ENCODE measurements around the gene SUMF1.
A peak's percentile ranks its signal among the peaks of the same experiment; 100 is the strongest.

DNA sequence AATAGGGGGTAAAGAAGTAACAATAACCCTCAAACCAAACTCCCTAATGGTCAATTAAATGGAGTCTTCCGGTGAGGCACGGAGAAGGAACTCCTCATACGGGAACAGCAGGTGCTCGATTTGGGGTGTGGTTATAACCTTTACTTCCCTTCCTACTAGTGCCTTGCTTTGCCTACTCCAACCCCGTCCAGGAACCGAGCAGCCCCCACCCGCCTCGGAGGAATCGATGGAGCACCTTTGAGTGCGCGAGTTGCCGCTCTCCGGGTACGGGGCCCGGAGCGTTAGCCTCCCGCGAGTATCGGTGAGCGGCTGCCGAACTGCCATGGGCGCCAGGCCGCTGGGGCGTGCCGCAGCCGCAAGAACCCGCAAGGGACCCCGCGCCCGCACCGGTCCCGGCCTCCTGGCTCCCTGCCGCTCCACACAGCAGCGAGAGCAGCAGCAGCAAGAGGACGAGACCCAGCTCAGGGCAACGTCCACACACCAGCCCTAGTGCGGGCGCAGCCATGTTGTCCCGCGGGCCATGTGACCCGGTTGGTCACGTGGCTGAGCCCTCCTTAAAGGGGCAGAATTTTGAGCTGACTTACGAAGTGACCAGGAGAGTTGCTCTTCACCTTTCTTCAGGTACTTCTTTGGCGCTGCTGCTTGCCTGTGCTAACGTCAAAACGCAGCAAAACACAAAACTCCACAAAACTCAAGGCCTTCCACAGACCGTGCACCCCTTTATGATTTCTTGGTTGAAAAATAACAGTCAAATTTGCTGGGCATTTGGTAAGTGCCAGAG lies at the start of gene SUMF1:
- TF ChIP-seq TOX (CRISPR knock-in tag; IDR thresholded peaks at IDR 0.05; ENCODE audit: borderline replicate concordance): no peak
- no peak for TF ChIP-seq ZNF70 (CRISPR knock-in tag; IDR thresholded peaks at IDR 0.05)
- no peak for TF ChIP-seq GLIS3 (CRISPR knock-in tag; IDR thresholded peaks at IDR 0.05)
- TF ChIP-seq, protein P1, sequence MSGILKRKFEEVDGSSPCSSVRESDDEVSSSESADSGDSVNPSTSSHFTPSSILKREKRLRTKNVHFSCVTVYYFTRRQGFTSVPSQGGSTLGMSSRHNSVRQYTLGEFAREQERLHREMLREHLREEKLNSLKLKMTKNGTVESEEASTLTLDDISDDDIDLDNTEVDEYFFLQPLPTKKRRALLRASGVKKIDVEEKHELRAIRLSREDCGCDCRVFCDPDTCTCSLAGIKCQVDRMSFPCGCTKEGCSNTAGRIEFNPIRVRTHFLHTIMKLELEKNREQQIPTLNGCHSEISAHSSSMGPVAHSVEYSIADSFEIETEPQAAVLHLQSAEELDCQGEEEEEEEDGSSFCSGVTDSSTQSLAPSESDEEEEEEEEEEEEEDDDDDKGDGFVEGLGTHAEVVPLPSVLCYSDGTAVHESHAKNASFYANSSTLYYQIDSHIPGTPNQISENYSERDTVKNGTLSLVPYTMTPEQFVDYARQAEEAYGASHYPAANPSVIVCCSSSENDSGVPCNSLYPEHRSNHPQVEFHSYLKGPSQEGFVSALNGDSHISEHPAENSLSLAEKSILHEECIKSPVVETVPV (CRISPR knock-in tag; IDR thresholded peaks at IDR 0.05): no peak
- no peak for TF ChIP-seq PPARA (CRISPR knock-in tag; IDR thresholded peaks at IDR 0.05; ENCODE audit: borderline replicate concordance)
- TF ChIP-seq, protein P2, sequence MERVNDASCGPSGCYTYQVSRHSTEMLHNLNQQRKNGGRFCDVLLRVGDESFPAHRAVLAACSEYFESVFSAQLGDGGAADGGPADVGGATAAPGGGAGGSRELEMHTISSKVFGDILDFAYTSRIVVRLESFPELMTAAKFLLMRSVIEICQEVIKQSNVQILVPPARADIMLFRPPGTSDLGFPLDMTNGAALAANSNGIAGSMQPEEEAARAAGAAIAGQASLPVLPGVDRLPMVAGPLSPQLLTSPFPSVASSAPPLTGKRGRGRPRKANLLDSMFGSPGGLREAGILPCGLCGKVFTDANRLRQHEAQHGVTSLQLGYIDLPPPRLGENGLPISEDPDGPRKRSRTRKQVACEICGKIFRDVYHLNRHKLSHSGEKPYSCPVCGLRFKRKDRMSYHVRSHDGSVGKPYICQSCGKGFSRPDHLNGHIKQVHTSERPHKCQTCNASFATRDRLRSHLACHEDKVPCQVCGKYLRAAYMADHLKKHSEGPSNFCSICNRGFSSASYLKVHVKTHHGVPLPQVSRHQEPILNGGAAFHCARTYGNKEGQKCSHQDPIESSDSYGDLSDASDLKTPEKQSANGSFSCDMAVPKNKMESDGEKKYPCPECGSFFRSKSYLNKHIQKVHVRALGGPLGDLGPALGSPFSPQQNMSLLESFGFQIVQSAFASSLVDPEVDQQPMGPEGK (CRISPR knock-in tag; IDR thresholded peaks at IDR 0.05; ENCODE audit: borderline replicate concordance): no peak
- TF ChIP-seq ZNF565 (CRISPR knock-in tag; conservative IDR thresholded peaks at IDR 0.05; ENCODE audit: low read depth): no peak
- peak; percentile 50; the same call in 1 of the 2 replicates for TF ChIP-seq ZFP3 (CRISPR knock-in tag; IDR thresholded peaks at IDR 0.05)
- no peak for TF ChIP-seq ISL1 (CRISPR knock-in tag; IDR thresholded peaks at IDR 0.05)
